LNCaP clone FGC (cell line): ENCODE data around the gene SDHC.
"Not testable (repeated sequence)": the region's sequence is repeated elsewhere in the genome, so short reads cannot be mapped to it uniquely, and the experiment has no call there.

Experiments used
- DNase-seq: peaks from one replicate; pipeline ENCODE4 v3.0.0-alpha.2; 2011; ENCODE audit warnings: low read depth
- H3K4me3 ChIP-seq: 2 replicates; pipeline ENCODE4 v1.5.1; 2011; ENCODE audit warnings: mild to moderate bottlenecking, low read depth, low read length, control low read depth
- TF ChIP-seq, protein P1 (sequence below): IDR thresholded peaks from 2 replicates; pipeline ENCODE4 v1.5.1; 2012; ENCODE audit warnings: mild to moderate bottlenecking; ENCODE audit not compliant: control insufficient read depth, insufficient read depth; ENCODE audit errors: extremely low read depth

SDHC gene

DNA sequence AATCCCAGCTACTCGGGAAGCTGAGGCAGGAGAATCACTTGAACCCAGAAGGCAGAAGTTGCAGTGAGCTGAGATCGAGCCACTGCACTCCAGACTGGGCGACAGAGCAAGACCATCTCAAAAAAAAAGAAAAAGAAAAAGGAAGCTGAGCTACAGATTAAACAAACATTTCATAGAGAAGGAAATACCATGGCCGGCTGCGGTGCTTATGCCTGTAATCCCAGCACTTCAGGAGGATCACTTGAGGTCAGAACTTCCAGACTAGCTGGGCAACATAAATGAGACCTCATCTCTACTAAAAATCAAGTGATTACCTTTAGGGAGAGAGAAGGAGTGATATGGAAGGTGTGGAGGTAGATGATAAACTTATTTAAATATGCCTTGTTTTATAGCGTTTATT is 67.5 kb downstream of the SDHC start:
- TF ChIP-seq, protein P1, sequence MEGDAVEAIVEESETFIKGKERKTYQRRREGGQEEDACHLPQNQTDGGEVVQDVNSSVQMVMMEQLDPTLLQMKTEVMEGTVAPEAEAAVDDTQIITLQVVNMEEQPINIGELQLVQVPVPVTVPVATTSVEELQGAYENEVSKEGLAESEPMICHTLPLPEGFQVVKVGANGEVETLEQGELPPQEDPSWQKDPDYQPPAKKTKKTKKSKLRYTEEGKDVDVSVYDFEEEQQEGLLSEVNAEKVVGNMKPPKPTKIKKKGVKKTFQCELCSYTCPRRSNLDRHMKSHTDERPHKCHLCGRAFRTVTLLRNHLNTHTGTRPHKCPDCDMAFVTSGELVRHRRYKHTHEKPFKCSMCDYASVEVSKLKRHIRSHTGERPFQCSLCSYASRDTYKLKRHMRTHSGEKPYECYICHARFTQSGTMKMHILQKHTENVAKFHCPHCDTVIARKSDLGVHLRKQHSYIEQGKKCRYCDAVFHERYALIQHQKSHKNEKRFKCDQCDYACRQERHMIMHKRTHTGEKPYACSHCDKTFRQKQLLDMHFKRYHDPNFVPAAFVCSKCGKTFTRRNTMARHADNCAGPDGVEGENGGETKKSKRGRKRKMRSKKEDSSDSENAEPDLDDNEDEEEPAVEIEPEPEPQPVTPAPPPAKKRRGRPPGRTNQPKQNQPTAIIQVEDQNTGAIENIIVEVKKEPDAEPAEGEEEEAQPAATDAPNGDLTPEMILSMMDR, result no peak
- DNase-seq, result no peak

DNA sequence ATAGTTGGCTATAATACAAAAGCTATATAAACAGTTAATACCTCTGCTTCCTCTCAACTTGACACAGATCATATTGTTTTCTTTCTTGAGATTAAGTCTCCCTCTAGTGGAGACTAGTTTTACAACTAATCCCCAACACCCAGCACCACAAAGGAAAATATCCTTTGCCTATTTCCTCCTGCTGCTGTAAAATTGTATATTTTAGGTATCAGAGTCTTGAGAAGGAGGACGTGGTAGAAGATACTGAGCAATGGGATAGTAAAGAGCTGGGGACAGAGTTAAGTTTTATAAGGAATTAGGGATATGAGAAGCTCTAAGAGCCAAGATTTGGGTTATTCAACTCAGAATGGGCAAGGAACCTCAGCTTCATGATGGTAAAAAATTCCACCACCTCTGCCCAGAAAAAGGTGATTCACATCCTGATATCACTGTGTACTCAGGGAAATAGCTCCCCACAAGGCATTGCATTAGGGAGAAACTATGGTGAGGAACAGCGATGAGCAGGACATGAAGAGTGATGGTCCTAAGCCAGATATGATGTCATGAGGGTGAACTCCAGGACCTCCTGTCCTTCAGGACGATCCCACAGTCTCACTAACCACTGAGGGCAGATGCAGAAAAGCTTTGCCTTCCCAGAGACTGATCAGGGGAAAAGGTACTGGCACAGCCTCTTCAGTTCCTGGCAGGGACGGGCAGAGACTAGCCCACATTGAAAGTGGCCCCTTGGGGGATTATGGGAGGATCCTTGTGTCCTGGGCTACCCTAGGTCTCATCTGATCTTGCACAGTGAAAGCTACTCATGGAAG is 68.2 kb downstream of the SDHC start:
- no peak for DNase-seq
- no peak overlapping the region for H3K4me3 ChIP-seq
- TF ChIP-seq, protein P1, result peak; percentile 63

More for the DNA sequence above, 67.5 kb downstream of the SDHC start:
- no peak overlapping the region for H3K4me3 ChIP-seq

DNA sequence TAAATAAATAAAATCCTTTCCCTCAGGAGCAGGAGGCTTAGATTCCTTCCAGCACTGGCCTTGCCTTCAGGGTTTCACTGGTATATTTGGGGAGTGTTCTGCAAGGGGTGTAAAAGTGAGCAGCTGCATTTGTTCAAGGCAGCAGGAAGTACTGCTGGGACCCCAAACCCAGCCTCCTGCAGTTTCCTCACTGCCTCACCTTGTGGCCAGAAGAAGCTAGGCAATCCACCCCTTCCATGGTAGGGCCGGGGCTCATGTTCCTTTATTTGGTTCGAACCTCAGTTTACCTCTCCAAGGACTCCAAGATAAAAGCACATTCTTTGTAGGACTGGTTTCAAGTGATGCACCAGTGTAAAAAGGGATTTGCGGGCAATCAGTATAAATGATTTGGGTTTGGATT is 74.5 kb downstream of the SDHC start:
- no peak for DNase-seq
- TF ChIP-seq, protein P1, result no peak
- H3K4me3 ChIP-seq, result no peak overlapping the region

DNA sequence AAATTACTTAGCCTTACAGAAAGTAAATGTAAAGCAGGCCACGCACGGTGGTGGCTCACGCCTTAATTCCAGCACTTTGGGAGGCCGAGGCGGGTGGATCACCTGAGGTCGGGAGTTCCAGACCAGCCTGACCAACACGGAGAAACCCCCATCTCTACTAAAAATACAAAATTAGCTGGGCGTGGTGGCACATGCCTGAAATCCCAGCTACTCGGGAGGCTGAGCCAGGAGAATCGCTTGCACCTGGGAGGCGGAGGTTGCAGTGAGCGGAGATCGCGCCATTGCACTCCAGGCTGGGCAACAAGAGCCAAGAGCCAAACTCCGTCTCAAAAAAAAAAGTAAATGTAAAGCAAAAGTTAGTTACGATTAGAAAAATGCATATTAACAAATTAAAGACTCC is 75.0 kb downstream of the SDHC start:
- peak overlapping the region; percentile 64 for H3K4me3 ChIP-seq
- DNase-seq, result not testable (repeated sequence)

DNA sequence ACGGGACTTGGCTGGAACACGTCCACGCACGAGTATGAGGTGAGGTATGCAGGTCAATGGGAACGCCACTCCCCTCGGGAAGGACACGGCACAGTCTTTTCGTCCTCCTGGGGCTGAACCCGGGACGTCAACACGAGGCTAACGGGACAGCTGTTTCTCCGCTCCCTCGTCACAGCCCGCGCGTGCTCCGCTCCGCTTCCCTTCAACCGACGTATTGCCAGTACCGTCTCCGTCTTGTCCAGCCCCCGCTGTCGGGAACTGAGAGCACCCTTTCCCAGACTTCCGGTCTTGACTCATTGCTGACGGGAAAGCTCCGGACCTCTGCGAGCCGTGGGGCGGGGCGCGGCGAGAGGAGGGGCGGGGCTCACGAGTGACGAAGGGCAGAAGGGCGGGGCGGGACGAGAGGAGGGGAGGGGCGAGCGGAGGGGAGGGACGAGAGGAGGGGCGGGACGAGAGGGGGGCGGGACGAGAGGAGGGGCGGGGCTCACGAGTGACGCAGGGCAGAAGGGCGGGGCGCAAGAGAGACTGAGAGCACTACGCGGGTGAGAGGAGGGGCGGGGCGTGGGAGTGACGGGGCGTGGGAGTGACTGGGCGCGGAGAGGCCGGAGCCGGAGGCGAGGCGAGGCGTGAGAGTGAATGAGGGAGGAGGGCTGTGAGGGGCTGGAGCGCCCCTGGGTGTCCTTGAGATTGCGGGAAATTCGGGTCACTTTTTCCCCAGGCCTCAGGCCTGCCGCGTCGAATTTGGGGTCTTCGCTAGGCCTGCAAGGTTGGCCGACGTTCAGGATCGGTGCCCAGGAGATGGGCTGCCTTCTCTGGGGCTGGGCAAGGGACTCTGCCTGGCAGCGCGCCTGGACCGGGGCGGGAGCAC is 75.7 kb downstream of the SDHC start:
- TF ChIP-seq, protein P1, result no peak
- peak overlapping the region; percentile 72 for H3K4me3 ChIP-seq
- peak; percentile 85 for DNase-seq

DNA sequence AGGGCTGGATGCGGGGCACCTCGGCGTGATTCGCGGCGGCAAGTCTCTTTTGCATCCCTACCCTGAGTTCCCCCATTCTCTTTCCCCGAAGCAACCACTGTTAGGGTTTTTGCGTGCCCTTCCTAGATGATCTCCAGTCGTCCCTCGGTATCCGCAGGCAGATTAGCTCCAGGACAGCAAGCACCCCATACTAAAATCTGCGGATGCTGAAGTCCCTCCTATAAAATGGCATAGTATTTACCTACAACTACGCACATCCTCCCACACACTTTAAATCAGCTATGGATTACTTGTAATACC is 76.3 kb downstream of the SDHC start:
- TF ChIP-seq, protein P1, result no peak
- H3K4me3 ChIP-seq, result peak overlapping the region; percentile 72
- DNase-seq, result no peak

DNA sequence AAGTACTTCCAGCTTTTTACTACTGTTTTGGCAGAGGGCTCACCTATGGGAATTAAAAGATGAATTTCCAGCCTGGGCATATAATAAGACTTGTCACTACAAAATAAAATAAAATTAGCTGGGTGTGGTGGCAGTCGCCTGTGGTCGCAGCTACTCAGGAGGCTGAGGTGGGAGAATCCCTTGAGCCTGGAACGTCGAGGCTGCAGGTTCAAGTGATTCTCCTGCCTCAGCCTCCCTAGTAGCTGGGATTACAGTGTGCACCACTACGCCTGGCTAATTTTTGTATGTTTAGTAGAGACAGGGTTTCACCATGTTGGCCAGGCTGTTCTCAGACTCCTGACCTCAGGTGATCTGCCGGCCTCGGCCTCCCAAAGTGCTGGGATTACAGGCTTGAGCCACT is 77.0 kb downstream of the SDHC start:
- H3K4me3 ChIP-seq, DNase-seq: not testable (repeated sequence)
